Activated T-cell treated with anti-CD3 and anti-CD28 coated beads for 24 hours (primary cell): ENCODE measurements around the gene TICRR.

Source experiments
- DNase-seq: peaks from one replicate; pipeline ENCODE4 v3.0.0-alpha.2; 2020; ENCODE audit warnings: low read depth

The TICRR gene

GRCh38 chr15:89654301-89654761 is 79.1 kb downstream of the TICRR start:
- DNase-seq, result no peak

GRCh38 chr15:89654847-89655805 is 79.9 kb downstream of the TICRR start, which contains the start of gene KIF7:
Gene KIF7, minus strand, starts transcription at chr15:89655467. Its CDS starts 2,537 bp downstream, at chr15:89652930.
- DNase-seq, result peak; percentile 11

- DNase-seq, result no peak
These were observed 81.0 kb downstream of the TICRR start for GRCh38 chr15:89656116-89656815.

- DNase-seq, result no peak
These were observed 82.5 kb downstream of the TICRR start for GRCh38 chr15:89657686-89658200.

- no peak for DNase-seq
These were observed 84.0 kb downstream of the TICRR start for GRCh38 chr15:89659295-89659694.

GRCh38 chr15:89660556-89660955 is 85.3 kb downstream of the TICRR start:
- no peak for DNase-seq

GRCh38 chr15:89662893-89663626 is 87.8 kb downstream of the TICRR start:
- DNase-seq, result no peak

- no peak for DNase-seq
These were observed 89.4 kb downstream of the TICRR start for GRCh38 chr15:89664441-89665350.

GRCh38 chr15:89665449-89666181 is 90.3 kb downstream of the TICRR start:
- no peak for DNase-seq

- no peak for DNase-seq
These were observed 91.1 kb downstream of the TICRR start for GRCh38 chr15:89666184-89666857.

- no peak for DNase-seq
These were observed 91.8 kb downstream of the TICRR start for GRCh38 chr15:89666858-89667705.

GRCh38 chr15:89667706-89667960 is 92.4 kb downstream of the TICRR start:
- DNase-seq, result no peak

- no peak for DNase-seq
These were observed 92.9 kb downstream of the TICRR start for GRCh38 chr15:89668171-89668570.

- no peak for DNase-seq
These were observed 94.1 kb downstream of the TICRR start for GRCh38 chr15:89669309-89669865.

- DNase-seq, result no peak
These were observed 94.7 kb downstream of the TICRR start for GRCh38 chr15:89669941-89670340.

GRCh38 chr15:89670971-89671560 is 95.8 kb downstream of the TICRR start:
- DNase-seq, result no peak

GRCh38 chr15:89671687-89672086 is 96.4 kb downstream of the TICRR start:
- DNase-seq, result no peak
